Pancreas (tissue), 10 donors: Measurements from ENCODE around the gene INPP5J. TPM values are rescaled to one million over a fixed set of nuclear protein-coding genes. Genes with fewer than 3 reads are reported as not detected.
A peak's percentile ranks its signal among the peaks of the same experiment; 100 is the strongest.

Experiments
- ATAC-seq, 4 donors: fragments of 200-7000 bp; cut with Tn5 transposase; one replicate each; pipeline versions ENCODE4 v1.8.0 to v1.9.1; 2020; ENCODE audit warnings: mild to moderate bottlenecking in 4 of 4, moderate library complexity in 4 of 4
- DNase-seq, 6 donors: peaks; one replicate each; pipeline ENCODE4 v3.0.0-alpha.2; 2020
- FAIRE-seq: peaks from 2 replicates; lab custom pipeline; 2012; peaks lifted over from hg19 to GRCh38; lab: Jason Lieb, UNC
- H3K27ac ChIP-seq, 4 donors: fragments of 200-600 bp; sonication (generic); 1 replicate in 3 of 4; 2 replicates in 1 of 4; pipeline versions ENCODE4 v1.5.0 to v1.8.0; 2020
- H3K27me3 ChIP-seq, 4 donors: fragments of 200-600 bp; one replicate each; pipeline ENCODE4 v1.8.0; 2021
- H3K36me3 ChIP-seq, 3 donors: fragments of 200-600 bp; sonication (generic) in 1 of 3; one replicate each; pipeline versions ENCODE4 v1.5.0 to v1.8.0; 2020 to 2021
- H3K4me1 ChIP-seq, 3 donors: fragments of 200-600 bp; one replicate each; pipeline ENCODE4 v1.8.0; 2021
- H3K4me3 ChIP-seq, 4 donors: fragments of 200-600 bp; sonication (generic) in 2 of 4; one replicate each; pipeline versions ENCODE4 v1.5.0 to v1.8.0; 2020 to 2021
- H3K9me3 ChIP-seq, 4 donors: fragments of 200-600 bp; one replicate each; pipeline ENCODE4 v1.8.0; 2021
- CTCF ChIP-seq, 4 donors: fragments of 200-600 bp; sonication (generic) in 3 of 4; IDR thresholded peaks; one replicate each; pipeline versions ENCODE4 v1.5.0 to v1.8.0; 2021; ENCODE audit warnings: antibody characterized with exemption in 4 of 4
- WGBS, 2 donors: extraction: QIAGEN DNeasy Blood & Tissue Kit; methylation state at CpG; one replicate each; pipeline ENCODE4 v1.1.7; 2013; 5-methylcytosine and 5-hydroxymethylcytosine counted together
- intact Hi-C, 3 donors: fragments of 100-400 bp; cut with DNase I; formaldehyde crosslinking; loops; one replicate each; pipeline versions ENCODE4 v1.11.1 to v1.14.2; 2022
- polyA plus RNA-seq, 2 donors: library from polyadenylated mRNA; stranded (reverse); fragments of 200-250 nt; gene quantifications; one replicate each; pipeline ENCODE4 v1.2.3, GENCODE V29; 2013
- total RNA-seq, 6 donors: library from RNA; stranded (reverse); fragmentation: NEBNext Ultra II Directional in 4 of 6; extraction: Animal tissue kit (Norgen Biotek cat#: 25700) in 4 of 6; gene quantifications; one replicate each; pipeline versions ENCODE4 v1.2.1 to v1.2.4, GENCODE V29; 2021 to 2023
- donor health status: healthy with polysubstance abuse.
- donor health status: DM: no; HTN: no; CAD: no; lungs with moderate emphysema.
- donor health status: DM: no; HTN: no; CAD: no.
- donor health status: control.
- donor health status: control.
- donor health status: Bipolar disorder and iron deficiency.
- donor health status: DM: yes; HTN: yes; CAD: no.
- donor health status: DM: no; HTN: no; CAD: no.
- donor health status: DM: no; HTN: no; CAD: no.
- donor health status: DM: yes; HTN: yes; CAD: no.

The INPP5J gene
- total and polyA plus RNA-seq, 8 donors: 4.5 to 25.0 (median 10.3) TPM

- no peak for TF ChIP-seq CTCF (IDR thresholded peaks at IDR 0.05)
- FAIRE-seq: no peak
- intact Hi-C loops: no loop called here
- ATAC-seq: no peak
- 92 to 94% methylated on average over 9 of the region's 9 CpGs for WGBS, 2 donors
- Histone ChIP-seq H3K36me3 (peaks cover 4 to 81% (median 32%) of the 10 kb centered on the region in 3 donors), H3K4me1 (no peaks in the 10 kb centered on the region), H3K27me3 (no peaks in the 10 kb centered on the region), H3K4me3 (no peak overlapping the region), H3K27ac (no peak overlapping the region), H3K9me3 (no peaks in the 10 kb centered on the region)
- DNase-seq: peak in 1 of 6 donors; percentile 13
These were observed 30.6 kb upstream of the INPP5J start for GRCh38 chr22:31092161-31092560.

GRCh38 chr22:31093086-31093850 is 29.5 kb upstream of the INPP5J start:
- H3K4me3 ChIP-seq: no peak overlapping the region
- H3K27ac ChIP-seq: no peak overlapping the region
- DNase-seq (peak in 3 of 6 donors; percentile 35 to 76 (median 45)), FAIRE-seq (no peak), ATAC-seq (peak in 2 of 4 donors; percentile 7 to 36)
- 88 to 90% methylated on average over 31 to 33 of the region's 33 CpGs for WGBS, 2 donors
- no peaks in the 10 kb centered on the region for H3K4me1 ChIP-seq
- TF ChIP-seq CTCF (IDR thresholded peaks at IDR 0.05): no peak
- no peaks in the 10 kb centered on the region for H3K27me3 ChIP-seq
- intact Hi-C loops: no loop called here
- H3K9me3 ChIP-seq: no peaks in the 10 kb centered on the region
- peaks cover 4 to 83% (median 27%) of the 10 kb centered on the region in 3 donors for H3K36me3 ChIP-seq

GRCh38 chr22:31094021-31094551 is 28.7 kb upstream of the INPP5J start:
- Histone ChIP-seq H3K27me3 (no peaks in the 10 kb centered on the region), H3K4me3 (no peak overlapping the region), H3K9me3 (no peaks in the 10 kb centered on the region), H3K27ac (no peak overlapping the region), H3K4me1 (no peaks in the 10 kb centered on the region), H3K36me3 (peaks cover 4 to 80% (median 23%) of the 10 kb centered on the region in 3 donors)
- WGBS, 2 donors: 48 to 53% methylated on average over 5 of the region's 5 CpGs
- TF ChIP-seq CTCF (IDR thresholded peaks at IDR 0.05): no peak
- FAIRE-seq (no peak), ATAC-seq (peak in 3 of 4 donors; percentile 31 to 46 (median 36)), DNase-seq (peak in 4 of 6 donors; percentile 18 to 80 (median 40))
- intact Hi-C loops: no loop called here

- no peak overlapping the region for H3K4me3 ChIP-seq
- H3K36me3 ChIP-seq: peaks cover 4 to 80% (median 29%) of the 10 kb centered on the region in 3 donors
- DNase-seq (no peak), FAIRE-seq (no peak), ATAC-seq (no peak)
- no peaks in the 10 kb centered on the region for H3K27me3 ChIP-seq
- no peak overlapping the region for H3K27ac ChIP-seq
- intact Hi-C loops: no loop called here
- no peaks in the 10 kb centered on the region for H3K9me3 ChIP-seq
- 89 to 94% methylated on average over 7 of the region's 7 CpGs for WGBS, 2 donors
- H3K4me1 ChIP-seq: no peaks in the 10 kb centered on the region
- no peak for TF ChIP-seq CTCF (IDR thresholded peaks at IDR 0.05)
These were observed 28.0 kb upstream of the INPP5J start for GRCh38 chr22:31094741-31095140.
